SH-SY5Y (cell line): ENCODE measurements around the gene KCNJ4.

Source experiments
- GATA2 ChIP-seq: IDR thresholded peaks from 2 replicates; pipeline ENCODE4 v1.6.1; 2011; ENCODE audit warnings: mild to moderate bottlenecking, low read depth, low read length
- GATA3 ChIP-seq: IDR thresholded peaks from 2 replicates; pipeline ENCODE4 v1.6.1; 2011; ENCODE audit warnings: low read depth, mild to moderate bottlenecking, low read length, moderate library complexity

Gene KCNJ4

DNA sequence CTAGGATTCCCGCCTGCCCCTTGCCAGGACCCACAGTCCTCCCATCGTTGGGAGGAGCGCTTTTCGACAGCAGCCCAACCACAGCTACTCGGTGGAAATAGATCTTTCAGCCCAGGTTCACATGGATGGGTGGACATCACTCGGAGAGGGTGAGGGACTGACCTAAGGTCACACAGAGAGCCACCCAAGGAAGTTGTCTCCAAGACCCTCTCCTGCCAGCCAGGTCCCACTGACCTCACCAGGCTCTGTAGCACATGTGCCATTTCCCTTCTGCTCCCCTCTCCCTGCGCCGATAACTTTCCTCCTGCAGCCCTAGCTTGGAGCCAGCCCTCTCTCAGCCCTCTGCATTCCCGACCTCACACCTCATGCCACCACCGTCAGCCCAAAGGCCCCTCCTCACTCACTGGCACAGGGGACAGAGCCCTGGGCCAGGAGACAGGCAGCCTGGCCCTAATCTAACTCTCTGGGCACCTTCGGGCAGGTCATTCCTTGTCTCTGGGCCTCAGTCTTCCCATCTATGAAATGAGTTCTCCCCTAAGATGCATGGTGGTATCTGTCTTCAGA is 4.7 kb downstream of the KCNJ4 start:
- TF ChIP-seq GATA2 (no peak), GATA3 (no peak)

DNA sequence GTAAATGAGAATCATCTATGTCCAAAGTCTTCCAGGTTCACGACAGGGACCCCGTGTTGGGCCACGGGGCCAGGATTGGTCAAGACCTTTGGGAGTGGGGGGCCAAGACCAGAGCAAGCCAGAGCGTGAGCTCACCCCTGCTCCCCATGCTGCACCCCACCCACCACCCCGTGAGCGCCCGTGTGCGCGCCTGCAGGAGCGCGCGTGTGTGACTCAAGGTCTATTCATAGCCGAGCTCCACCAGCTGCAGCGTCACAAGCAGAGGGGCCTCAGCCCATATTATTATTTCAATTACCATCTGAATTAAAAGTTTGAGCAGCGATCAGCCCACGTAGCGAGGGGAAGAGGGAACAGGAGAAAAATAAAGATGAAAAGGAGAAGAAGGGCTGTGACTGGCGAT is 5.2 kb downstream of the KCNJ4 start:
- TF ChIP-seq GATA3 (no peak), GATA2 (no peak)

DNA sequence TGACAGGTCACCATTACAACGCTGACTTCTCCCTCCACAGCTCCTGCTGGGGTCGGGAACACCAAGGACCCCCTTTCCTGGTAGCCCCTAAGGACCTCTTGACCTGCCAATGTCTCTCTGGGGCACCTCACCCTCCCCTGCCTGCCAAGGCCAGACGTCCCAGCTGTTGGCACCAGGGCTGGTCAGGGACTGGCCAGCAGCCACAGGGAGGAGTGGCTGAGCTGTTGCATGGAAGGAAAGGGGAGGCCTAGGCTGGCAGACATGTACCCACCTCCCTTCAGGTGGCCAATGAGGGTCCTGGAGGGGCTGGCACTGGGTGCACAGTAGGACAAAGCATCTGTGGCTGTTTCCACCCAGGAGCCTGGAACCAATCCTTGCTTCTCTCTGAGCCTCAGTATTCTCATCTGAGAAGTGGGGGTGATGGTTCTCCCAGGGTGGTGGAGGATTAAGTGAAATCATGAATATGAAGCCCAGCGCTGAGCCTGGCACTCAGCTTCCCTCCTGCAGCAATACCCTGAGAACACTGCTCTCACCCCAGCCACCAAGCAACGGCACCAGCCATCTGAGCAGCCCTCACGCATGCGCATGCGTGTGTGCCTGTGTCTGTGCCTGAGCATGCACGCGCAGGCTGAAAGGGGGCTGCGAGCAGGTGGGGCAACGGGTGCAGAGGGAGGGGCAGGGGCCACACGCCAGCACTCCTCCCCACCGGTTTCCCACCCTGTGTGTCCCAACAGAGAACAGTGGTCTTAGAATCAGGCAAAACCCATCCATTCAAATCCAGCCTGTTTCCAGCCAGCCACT is 5.9 kb downstream of the KCNJ4 start:
- TF ChIP-seq GATA2 = no peak
- no peak for TF ChIP-seq GATA3

DNA sequence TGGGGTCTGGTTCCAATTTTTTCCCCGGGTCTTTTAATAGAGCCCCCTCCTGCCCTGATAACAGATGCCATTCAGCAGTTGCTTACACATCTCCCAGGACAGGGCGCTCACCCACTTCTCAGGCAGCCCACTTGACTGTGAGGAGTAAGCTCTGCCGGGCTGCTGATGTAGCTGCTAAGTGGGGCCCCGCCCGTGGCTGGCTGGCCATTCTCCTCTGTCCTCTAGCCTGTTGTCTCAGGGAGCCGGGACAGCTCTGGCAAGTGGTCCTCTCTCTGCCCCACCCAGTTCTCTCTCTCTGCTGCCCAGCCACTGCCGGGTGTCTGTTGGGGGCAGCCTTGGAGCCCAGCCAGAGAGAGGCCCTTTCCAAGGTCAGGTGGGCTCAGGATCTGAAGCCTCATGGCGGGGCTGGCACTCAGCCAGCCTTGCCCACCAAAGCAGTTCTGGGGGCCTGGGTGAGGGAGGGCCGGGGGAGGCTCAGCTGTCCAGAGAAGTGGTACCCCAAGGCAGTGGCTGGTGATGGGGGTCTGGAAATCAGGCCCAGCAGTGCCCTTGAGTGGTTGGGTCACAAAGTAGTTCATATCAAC is 8.9 kb downstream of the KCNJ4 start:
- TF ChIP-seq GATA3 (no peak), GATA2 (no peak)

DNA sequence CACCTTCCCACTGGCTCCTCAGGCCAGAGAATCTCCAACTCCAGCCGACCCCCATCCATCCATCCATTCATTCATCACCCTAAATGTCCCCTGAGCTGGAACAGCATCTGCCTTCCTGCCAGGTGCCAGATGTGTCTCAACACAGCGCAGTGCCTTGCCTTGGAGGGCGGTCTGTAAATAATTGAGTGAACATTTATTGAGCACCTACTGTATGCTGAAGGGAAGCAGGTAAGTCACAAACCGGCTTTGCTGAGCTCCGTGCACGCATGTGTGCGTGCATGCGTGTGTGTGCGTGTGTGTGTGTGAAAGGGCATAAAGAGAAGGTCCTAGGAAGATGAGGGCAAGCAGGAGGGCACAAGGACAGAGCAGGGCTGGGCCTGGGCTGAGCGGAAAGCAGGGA is 10.2 kb downstream of the KCNJ4 start:
- TF ChIP-seq GATA3 (no peak), GATA2 (no peak)

DNA sequence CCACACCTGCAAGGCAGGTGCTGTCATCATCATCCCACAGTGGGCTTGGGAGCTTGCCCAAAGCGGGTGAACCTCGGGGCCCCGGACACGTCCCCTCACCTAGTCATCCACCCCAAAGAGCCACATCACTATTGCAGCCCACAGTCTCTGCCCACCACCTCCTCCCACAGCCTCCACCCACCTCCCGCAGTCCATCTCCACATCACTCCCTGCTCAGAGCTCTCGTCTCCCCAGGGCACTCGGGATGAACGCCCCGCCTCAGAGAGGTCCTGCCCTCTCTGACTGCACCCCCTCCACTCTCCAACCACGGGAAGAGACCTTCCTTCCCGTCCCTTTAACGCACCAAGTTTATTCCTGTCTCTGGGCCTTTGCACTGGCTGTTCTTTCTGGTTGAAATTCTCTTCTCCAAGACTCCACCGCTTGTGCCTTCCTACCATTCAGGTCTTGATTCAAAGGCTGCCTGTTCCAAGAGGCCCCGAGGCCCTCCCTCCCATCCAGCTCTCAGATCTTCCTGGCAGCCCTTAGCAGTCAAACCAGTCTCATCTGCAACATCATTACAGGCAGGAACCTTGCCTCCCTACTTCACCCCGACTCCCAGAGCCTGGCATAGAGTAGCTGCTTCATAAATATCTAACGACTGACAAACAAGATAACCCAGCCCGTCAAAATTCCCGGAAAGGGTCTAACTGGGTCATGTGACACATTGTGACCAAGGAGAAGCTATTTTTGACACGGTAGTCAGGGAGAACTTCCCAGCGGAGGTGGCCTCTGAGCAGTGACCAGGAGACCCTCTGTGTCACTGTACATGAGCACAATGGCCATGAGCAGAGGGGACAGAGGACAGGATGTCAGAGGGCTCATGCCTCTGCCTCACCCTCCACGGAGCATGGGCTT is 11.1 kb downstream of the KCNJ4 start:
- no peak for TF ChIP-seq GATA3
- no peak for TF ChIP-seq GATA2

DNA sequence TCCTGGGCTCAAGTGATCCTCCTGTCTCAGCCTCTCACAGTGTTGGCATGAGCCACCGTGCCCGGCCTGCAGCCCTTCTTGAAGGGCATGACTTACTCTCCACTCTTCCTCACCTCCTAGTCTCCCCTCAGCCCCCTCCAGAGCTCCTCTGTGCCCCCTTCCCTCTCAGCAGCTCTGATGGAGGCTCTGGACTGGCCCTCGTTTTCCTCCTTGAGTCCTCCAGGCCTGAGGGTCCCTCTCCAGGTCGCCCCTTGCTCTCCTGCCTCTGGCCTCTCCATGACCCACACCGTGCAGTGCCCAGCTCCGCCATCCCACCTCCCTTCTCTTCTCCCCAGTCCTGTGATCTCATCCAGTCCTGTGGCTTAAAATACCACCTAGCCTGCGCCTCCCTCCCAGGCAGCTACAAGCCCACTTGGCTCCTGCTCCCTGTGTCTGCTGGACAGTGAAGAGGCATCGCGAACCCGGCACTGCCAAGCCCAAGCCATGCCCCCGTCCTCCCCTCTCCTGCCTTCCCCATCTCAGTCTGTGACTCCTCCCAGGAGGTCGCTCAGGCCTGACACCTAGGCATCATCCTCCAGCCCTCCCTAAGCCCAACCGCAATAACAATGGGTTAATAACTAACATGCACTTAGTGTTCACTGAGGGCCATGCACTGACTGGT is 11.9 kb downstream of the KCNJ4 start:
- TF ChIP-seq GATA2 (no peak), GATA3 (no peak)

DNA sequence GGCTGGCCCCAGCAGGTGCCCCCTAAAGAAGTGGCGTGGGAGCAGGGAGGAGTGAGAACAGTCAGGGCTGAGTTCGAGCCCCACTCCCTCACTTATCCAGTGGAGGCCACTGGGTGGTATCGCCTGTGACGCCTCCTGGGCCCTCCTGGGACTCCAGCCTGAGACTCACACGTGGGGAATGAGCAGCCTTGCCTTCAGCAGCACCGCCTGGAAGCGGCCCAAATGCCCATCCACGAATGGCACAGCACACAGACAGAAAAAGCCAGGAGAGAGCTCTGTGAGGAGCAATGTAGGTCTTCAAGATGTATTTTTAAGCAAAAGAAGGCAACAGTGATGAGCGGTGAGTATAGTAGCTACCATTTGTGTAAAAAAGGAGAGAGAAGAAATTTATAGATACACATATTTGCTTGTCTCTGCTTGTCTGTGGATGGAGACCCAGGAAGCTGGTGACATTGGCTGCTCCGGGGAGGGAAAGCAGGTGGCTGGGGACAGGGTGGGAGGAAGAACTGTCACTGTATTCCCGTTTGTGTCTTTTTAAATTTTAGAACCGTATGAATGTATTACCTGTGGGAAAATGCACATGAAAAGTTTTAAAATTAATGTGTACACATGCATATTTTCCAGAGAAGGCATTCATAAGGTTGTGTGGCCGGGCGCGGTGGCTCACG is 13.2 kb downstream of the KCNJ4 start:
- TF ChIP-seq GATA2 (no peak), GATA3 (no peak)

DNA sequence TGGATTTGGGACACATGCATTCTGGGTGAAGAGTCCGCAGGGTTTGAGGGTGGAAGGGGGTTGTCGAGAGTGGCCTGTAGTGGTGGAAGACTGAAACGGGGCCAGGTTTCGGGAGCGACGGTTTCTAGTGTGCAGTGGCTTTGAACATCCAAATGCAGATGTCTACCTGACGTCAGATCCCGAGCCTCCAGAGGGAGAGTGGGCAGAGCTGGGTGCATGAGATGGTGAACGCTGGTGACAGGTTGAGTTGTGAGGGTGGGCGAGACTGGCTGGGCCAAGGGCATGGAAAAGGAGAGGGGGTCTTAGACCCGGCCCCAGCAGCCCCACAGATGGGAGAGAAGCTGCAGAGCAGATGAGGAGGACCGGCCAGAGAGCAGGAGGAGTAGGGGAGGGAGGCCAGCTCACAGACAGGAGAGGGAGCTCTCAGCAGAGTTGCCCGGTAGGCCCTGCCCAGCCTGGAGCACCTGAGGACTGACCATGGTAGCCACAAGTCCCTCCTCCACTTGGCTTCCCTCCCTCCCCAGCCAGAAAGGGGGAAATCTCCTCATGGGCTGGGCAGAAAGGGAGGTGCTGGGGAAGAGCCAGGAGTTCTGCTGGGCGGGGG is 14.2 kb downstream of the KCNJ4 start:
- TF ChIP-seq GATA2 (no peak), GATA3 (no peak)

DNA sequence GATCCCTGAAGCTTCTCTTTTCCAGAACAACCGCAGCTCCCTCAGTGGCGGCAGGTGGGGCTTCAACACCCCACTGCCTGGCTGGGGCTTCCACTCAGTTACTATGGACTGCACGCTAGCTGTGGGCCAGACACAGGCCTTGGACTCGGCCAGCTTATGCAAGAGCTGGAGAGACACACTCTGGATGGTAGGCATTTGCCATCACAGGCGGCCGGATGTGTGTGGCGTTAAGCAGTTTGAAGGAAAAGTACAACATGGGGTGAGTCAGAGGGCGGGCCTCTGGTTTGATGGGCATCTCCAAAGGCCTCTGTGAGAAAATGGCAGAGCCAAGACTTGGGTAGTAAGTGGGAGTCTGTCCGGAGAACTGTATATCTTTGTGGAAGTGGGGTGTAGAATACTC is 17.6 kb downstream of the KCNJ4 start:
- TF ChIP-seq GATA2 = no peak
- TF ChIP-seq GATA3 = no peak

DNA sequence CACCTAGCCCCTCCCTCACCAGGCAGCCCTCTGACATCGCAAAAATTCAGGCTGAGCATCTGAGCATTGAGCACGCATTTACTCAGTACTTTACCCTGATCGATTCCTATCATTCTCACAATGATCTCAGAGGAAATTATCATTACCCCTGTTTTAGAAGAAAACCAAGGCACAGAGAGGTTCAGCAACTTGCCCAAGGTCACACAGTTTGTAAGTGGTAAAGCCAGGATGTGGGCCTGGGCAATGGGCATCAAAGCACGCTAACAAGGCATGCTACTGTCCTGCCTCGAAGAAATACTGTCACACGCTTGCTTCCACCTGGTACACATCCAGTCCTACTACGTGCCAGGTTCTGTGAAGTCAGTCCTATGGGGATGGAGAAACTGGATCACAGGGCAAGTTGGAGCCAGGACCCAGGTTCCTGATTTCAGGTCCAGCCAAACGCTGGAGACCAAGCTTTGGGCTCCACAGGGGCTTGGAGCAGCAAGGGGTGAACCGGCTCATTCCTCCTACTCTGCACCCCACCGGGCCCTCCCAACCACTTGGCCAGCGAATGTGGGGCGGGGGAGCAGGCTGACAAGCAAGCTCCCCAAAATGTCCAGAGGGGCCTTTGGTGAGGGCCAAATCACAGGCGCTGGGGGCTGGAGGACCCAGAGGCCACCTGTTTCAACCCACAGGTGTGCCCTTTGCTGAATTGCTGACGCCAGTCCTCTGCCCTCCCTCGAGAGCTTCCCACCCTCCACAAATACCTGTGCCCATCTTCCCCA is 18.2 kb downstream of the KCNJ4 start:
- TF ChIP-seq GATA2 (no peak), GATA3 (no peak)

DNA sequence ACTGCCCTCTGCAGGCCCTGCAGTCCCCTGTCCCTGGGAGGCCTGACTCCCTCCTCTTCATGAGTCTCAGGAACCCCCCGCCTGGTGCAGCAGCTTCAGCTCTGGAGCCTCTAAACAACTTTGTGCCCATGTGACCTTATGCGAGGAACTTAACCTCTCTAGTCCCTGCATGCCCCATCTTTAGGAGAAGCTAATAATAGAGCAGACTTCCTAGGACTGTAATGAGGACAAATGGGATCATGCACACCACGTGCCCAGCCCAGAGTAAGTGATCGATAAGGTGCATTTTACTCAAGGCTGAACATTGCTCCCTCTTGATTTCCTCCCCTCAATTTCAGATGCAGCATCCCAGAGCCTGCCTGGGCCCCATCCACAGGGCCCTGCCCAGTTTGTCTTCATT is 19.0 kb downstream of the KCNJ4 start:
- TF ChIP-seq GATA2 = no peak

DNA sequence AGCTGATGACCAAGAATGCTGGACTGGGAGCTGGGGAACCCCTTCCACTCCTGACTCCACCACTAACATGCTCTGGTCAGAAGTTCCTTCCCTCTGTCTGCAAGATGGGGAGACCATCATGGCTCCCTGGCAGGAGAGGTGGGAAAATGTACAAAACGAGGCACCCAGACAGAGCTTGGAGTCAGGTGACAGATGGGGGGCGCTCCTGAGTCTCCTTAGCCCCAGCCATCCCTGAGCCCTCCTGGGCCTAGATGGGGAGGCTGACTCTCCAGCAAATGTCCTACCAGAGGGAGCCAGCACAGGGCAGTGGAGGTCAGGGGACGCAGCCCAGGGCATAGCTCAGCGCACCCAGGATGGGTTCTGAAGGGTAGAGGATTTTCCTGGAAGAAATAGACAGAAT is 20.0 kb downstream of the KCNJ4 start:
- TF ChIP-seq GATA2 = no peak
- TF ChIP-seq GATA3 = no peak
